Thoracic aorta (tissue), 2 donors: ENCODE measurements around the gene FIBCD1. TPM values are rescaled to one million over a fixed set of nuclear protein-coding genes. Genes with fewer than 3 reads are reported as not detected.

Experiments
- ATAC-seq: fragments of 150-250 bp; one replicate; pipeline ENCODE4 v1.8.0; 2017; ENCODE audit warnings: low read depth; ENCODE audit not compliant: insufficient number of reproducible peaks, low FRiP score
- DNase-seq: peaks from one replicate; pipeline ENCODE4 v3.0.0-alpha.2; 2020; ENCODE audit warnings: low spot score
- H3K27ac ChIP-seq, 2 donors: fragments of 200-600 bp; sonication (generic); 1 replicate in 1 of 2; 2 replicates in 1 of 2; pipeline ENCODE4 v1.5.1; 2016; ENCODE audit warnings: mild to moderate bottlenecking in 2 of 2, moderate library complexity in 2 of 2
- H3K27me3 ChIP-seq: fragments of 200-600 bp; sonication (generic); replicated peaks from 2 replicates; pipeline ENCODE4 v1.6.0; 2016; ENCODE audit warnings: mild to moderate bottlenecking; ENCODE audit not compliant: insufficient read depth
- H3K36me3 ChIP-seq: fragments of 200-600 bp; sonication (generic); one replicate; pipeline ENCODE4 v1.5.1; 2016
- H3K4me1 ChIP-seq, 2 donors: fragments of 200-600 bp; sonication (generic); 1 replicate in 1 of 2; 2 replicates in 1 of 2; pipeline versions ENCODE4 v1.5.1 to v1.6.0; 2016; ENCODE audit warnings: low read depth in 2 of 2, mild to moderate bottlenecking in 1 of 2; ENCODE audit not compliant: control insufficient read depth in 1 of 2
- H3K4me3 ChIP-seq: fragments of 200-600 bp; sonication (generic); 2 replicates; pipeline ENCODE4 v1.5.1; 2016; ENCODE audit warnings: mild to moderate bottlenecking
- H3K9me3 ChIP-seq: fragments of 200-600 bp; sonication (generic); 2 replicates; pipeline ENCODE4 v1.5.1; 2016
- CTCF ChIP-seq: fragments of 200-600 bp; sonication (generic); IDR thresholded peaks from one replicate; pipeline ENCODE4 v1.5.1; 2019; ENCODE audit warnings: antibody characterized with exemption
- total RNA-seq, 2 donors: library from RNA; depleted of rRNA; stranded (reverse); fragments of >200 nt; gene quantifications; one replicate each; pipeline versions ENCODE4 v1.1.0 to v1.2.3, GENCODE V29; 2016

Gene FIBCD1
- total RNA-seq, 2 donors from 2014 or later, result not detected

GRCh38 chr9:130890124-130890523 is 48.9 kb downstream of the FIBCD1 start:
- no peak for ATAC-seq
- H3K27me3 ChIP-seq, result no peaks in the 10 kb centered on the region
- no peak overlapping the region for H3K27ac ChIP-seq
- H3K4me3 ChIP-seq, result no peak overlapping the region
- H3K9me3 ChIP-seq, result no peaks in the 10 kb centered on the region
- peaks cover 43% of the 10 kb centered on the region for H3K36me3 ChIP-seq
- no peak for TF ChIP-seq CTCF
- H3K4me1 ChIP-seq, result peaks cover 0 to 39% of the 10 kb centered on the region in 2 donors
- DNase-seq, result no peak

- Histone ChIP-seq H3K27me3 (no peaks in the 10 kb centered on the region), H3K27ac (no peak overlapping the region), H3K36me3 (peaks cover 61% of the 10 kb centered on the region), H3K4me3 (no peak overlapping the region), H3K9me3 (no peaks in the 10 kb centered on the region), H3K4me1 (peaks cover 0 to 34% of the 10 kb centered on the region in 2 donors)
- no peak for DNase-seq
- TF ChIP-seq CTCF, result no peak
- no peak for ATAC-seq
These were observed 50.7 kb downstream of the FIBCD1 start for GRCh38 chr9:130888146-130888885.

GRCh38 chr9:130887494-130888144 is 51.4 kb downstream of the FIBCD1 start:
- H3K4me3 ChIP-seq, result no peak overlapping the region
- no peaks in the 10 kb centered on the region for H3K27me3 ChIP-seq
- peaks cover 64% of the 10 kb centered on the region for H3K36me3 ChIP-seq
- no peak overlapping the region for H3K27ac ChIP-seq
- DNase-seq, result no peak
- no peak for ATAC-seq
- no peak for TF ChIP-seq CTCF
- no peaks in the 10 kb centered on the region for H3K9me3 ChIP-seq
- H3K4me1 ChIP-seq, result peaks cover 0 to 34% of the 10 kb centered on the region in 2 donors

- Histone ChIP-seq H3K27me3 (no peaks in the 10 kb centered on the region), H3K4me1 (peaks cover 0 to 34% of the 10 kb centered on the region in 2 donors), H3K9me3 (no peaks in the 10 kb centered on the region), H3K4me3 (no peak overlapping the region), H3K36me3 (peaks cover 63% of the 10 kb centered on the region), H3K27ac (no peak overlapping the region)
- ATAC-seq (no peak), DNase-seq (no peak)
- TF ChIP-seq CTCF, result no peak
These were observed 52.1 kb downstream of the FIBCD1 start for GRCh38 chr9:130886981-130887380.

- no peak for TF ChIP-seq CTCF
- peaks cover 72% of the 10 kb centered on the region for H3K36me3 ChIP-seq
- peaks cover 0 to 34% of the 10 kb centered on the region in 2 donors for H3K4me1 ChIP-seq
- no peaks in the 10 kb centered on the region for H3K27me3 ChIP-seq
- H3K4me3 ChIP-seq, result no peak overlapping the region
- H3K27ac ChIP-seq, result no peak overlapping the region
- ATAC-seq, result no peak
- no peaks in the 10 kb centered on the region for H3K9me3 ChIP-seq
- no peak for DNase-seq
These were observed 53.3 kb downstream of the FIBCD1 start for GRCh38 chr9:130885484-130886375.
